OCI-LY7 (cell line): ENCODE measurements around the gene GOLGA6L25.
"Not testable (repeated sequence)": the region's sequence is repeated elsewhere in the genome, so short reads cannot be mapped to it uniquely, and the experiment has no call there.

ENCODE experiments used
- CTCF ChIP-seq: fragments of 200-600 bp; sonication (generic); conservative IDR thresholded peaks from 2 replicates; pipeline ENCODE4 v1.5.1; 2014; ENCODE audit warnings: mild to moderate bottlenecking, antibody characterized with exemption, low read length, moderate library complexity, mixed read lengths
- EZH2phosphoT487 ChIP-seq: fragments of 200-600 bp; sonication (generic); IDR thresholded peaks from 2 replicates; pipeline ENCODE4 v1.6.1; 2018; ENCODE audit warnings: low read depth, borderline replicate concordance, mild to moderate bottlenecking, mixed run types, antibody characterized with exemption, low read length, moderate library complexity, mixed read lengths

DNA sequence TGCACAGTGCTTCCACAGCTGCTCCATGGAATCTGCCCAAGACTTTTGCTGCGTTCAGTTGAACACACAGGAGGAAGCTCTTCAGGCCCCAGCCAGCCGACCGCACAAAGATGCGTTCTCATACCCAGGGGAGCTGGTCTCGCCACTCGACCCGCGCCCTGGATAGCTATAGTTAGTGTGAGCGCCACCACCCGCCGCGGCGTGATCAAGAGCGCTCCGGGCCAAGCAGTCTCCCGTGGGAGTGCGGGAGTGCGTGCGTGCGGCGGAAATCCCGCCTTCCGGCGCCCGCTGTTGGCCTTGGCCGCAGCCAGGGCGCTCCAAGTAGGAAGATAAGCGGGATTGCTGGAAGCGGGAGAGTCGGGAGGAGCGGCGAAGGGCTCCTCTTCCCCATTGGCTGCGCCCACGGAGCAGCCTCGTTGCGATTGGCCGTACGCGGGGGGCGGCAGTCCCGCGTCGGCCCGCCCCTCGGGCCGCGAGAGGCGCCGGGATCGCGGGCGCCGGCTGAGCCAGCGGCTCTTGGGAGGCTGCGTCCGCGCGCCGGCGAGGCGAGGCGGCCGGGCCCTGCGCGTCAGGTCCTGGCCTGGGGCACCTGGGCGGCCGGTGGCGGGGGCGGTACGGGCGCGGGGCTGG lies 35.7 kb downstream of the GOLGA6L25 start:
- TF ChIP-seq CTCF, EZH2phosphoT487: not testable (repeated sequence)
